Measurements from ENCODE around the gene ANP32E. TPM values are rescaled to one million over a fixed set of nuclear protein-coding genes. Genes with fewer than 3 reads are reported as not detected.
"Not testable (repeated sequence)": the region's sequence is repeated elsewhere in the genome, so short reads cannot be mapped to it uniquely, and the experiment has no call there.

ANP32E gene
- total RNA-seq, 4 donors from 2014 or later: 19.3 to 25.8 (median 24.5) TPM

DNA sequence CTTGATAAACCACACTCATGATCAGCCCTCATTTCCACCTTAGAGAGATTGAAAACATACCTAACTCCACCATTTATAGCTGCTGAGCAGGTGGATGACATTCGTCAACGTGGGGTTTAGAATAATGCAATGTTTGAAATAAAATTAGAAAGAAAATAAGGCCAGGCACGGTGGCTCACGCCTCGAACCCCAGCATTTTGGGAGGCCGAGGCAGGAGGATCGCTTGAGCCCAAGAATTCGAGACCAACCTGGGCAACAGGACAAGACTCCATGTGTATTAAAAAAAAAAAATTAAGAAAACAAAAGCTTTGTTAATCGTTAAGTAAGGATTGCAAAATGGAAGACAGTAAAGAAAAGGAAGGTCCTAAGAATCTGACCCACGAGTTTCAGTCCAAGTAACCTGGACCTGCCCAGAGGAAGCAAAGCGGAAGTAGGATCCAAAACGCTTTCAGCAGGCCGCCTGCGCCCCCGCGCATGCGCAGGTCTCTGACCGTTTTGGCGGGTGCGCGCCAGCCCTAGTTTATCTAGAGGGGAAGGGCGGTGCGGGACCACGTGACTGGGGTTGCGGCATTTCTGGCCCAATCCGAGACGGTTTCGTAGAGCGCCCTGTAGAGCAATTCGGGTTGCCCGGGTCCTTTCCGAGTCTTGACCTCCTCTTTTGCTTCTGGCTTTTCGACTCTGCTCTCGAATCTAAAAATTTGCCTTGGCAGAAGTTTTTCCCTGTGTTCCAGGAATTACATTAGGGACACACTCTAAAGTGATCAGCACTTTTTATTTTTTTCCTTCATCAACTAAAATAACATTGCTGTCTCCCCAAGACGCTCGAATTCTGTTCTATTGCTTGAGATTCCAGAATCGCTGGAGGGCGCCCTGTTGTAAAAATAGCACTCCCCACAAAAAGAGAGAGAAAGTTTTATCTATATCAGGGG is 22.5 kb downstream of the ANP32E start:
- peak; percentile 96 to 97 for DNase-seq
- peak overlapping the region in 1 of 3 donors; percentile 13 for H3K4me3 ChIP-seq (replicated peaks in 1 of 3)
- no peaks in the 10 kb centered on the region for H3K36me3 ChIP-seq
- 17 to 22% methylated on average over 31 to 38 of the region's 38 CpGs for WGBS, 2 donors
- intact Hi-C loops (cut with DNase I): no loop called here
- no peaks in the 10 kb centered on the region for H3K9me3 ChIP-seq
- peaks cover 5% of the 10 kb centered on the region in 2 donors for H3K4me1 ChIP-seq
- TF ChIP-seq, protein P1, sequence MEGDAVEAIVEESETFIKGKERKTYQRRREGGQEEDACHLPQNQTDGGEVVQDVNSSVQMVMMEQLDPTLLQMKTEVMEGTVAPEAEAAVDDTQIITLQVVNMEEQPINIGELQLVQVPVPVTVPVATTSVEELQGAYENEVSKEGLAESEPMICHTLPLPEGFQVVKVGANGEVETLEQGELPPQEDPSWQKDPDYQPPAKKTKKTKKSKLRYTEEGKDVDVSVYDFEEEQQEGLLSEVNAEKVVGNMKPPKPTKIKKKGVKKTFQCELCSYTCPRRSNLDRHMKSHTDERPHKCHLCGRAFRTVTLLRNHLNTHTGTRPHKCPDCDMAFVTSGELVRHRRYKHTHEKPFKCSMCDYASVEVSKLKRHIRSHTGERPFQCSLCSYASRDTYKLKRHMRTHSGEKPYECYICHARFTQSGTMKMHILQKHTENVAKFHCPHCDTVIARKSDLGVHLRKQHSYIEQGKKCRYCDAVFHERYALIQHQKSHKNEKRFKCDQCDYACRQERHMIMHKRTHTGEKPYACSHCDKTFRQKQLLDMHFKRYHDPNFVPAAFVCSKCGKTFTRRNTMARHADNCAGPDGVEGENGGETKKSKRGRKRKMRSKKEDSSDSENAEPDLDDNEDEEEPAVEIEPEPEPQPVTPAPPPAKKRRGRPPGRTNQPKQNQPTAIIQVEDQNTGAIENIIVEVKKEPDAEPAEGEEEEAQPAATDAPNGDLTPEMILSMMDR (IDR thresholded peaks at IDR 0.05): peak in 2 of 6 experiments; percentile 31 to 38
- peak in 1 of 2 donors; percentile 64 for TF ChIP-seq POLR2A (IDR thresholded peaks at IDR 0.05)
- no peaks in the 10 kb centered on the region for H3K27me3 ChIP-seq
- peak overlapping the region; percentile 44 to 69 (median 67) for H3K27ac ChIP-seq

DNA sequence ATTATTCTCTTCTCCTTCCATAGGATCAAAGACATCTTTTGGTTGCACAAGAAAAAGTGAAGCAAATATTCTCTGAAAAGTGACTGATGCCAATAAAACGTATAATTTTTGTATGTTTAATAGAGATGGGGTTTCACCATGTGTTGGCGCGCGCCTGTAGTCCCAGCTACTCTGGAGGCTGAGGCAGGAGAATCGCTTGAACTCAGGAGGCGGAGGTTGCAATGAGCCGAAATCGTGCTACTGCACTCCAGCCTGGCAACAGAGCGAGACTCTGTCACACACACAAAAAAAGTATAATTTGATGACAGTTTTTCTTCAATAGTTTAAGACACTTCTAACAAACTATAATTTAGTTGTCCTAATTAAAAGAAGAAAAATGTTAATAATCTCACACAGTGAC is 23.8 kb downstream of the ANP32E start:
- intact Hi-C loops (cut with DNase I): no loop called here
- no peak overlapping the region for H3K27ac ChIP-seq
- DNase-seq: no peak
- no peaks in the 10 kb centered on the region for H3K27me3 ChIP-seq
- H3K4me3 ChIP-seq (replicated peaks in 1 of 3): no peak overlapping the region
- TF ChIP-seq, protein P1 (IDR thresholded peaks at IDR 0.05): no peak
- TF ChIP-seq POLR2A (IDR thresholded peaks at IDR 0.05): no peak
- H3K36me3 ChIP-seq: no peaks in the 10 kb centered on the region
- 95 to 97% methylated on average over 9 of the region's 9 CpGs for WGBS, 2 donors
- peaks cover 5% of the 10 kb centered on the region in 2 donors for H3K4me1 ChIP-seq
- no peaks in the 10 kb centered on the region for H3K9me3 ChIP-seq

DNA sequence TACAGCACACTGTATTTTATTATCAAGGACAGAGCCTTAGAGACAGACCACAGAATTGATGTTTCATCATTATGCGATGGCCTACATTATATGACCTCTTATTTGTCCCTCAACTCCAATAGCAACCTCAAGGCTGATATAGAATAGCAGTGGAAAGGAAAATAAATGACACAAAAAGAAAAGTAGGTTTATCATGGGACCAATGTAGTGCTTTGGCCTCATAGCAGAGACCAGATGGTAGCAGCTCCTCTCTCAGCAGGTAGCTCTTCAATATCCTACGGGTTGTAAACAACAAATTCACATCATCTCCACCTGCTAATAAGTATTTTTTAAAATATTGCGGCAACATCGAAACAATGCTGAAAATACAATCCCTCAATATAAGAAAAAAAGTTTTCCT is 25.2 kb downstream of the ANP32E start:
- Histone ChIP-seq H3K27me3 (no peaks in the 10 kb centered on the region), H3K9me3 (no peaks in the 10 kb centered on the region), H3K36me3 (no peaks in the 10 kb centered on the region), H3K4me3 (replicated peaks in 1 of 3) (no peak overlapping the region), H3K4me1 (peaks cover 5% of the 10 kb centered on the region in 2 donors), H3K27ac (no peak overlapping the region)
- TF ChIP-seq POLR2A (IDR thresholded peaks at IDR 0.05): no peak
- TF ChIP-seq, protein P1 (IDR thresholded peaks at IDR 0.05): no peak
- no peak for DNase-seq
- WGBS, 2 donors: 92 to 93% methylated on average over 4 of the region's 4 CpGs
- intact Hi-C loops (cut with DNase I): no loop called here

DNA sequence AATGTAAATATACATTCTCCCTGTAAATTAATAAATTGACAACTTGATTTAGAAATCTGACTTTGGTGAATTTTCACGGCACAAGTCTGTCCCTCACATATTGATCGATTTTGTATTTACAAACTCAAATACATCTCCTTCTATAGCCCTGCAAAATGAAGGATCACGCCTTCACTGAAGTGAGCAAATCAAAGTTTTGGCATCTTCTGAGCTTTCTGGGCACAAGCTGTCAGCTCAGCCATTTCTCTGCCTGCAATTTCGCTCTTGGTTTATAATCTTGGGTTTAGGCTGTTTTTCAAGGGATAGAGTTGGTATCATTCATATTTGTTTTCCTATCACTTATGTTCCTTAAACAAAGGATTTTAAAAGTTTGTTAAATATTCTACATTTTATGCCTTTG is 25.8 kb downstream of the ANP32E start:
- Histone ChIP-seq H3K27me3 (no peaks in the 10 kb centered on the region), H3K4me3 (replicated peaks in 1 of 3) (no peak overlapping the region), H3K36me3 (no peaks in the 10 kb centered on the region), H3K27ac (no peak overlapping the region), H3K9me3 (no peaks in the 10 kb centered on the region), H3K4me1 (peaks cover 5% of the 10 kb centered on the region in 2 donors)
- 92 to 97% methylated on average over 4 of the region's 4 CpGs for WGBS, 2 donors
- no peak for DNase-seq
- TF ChIP-seq POLR2A (IDR thresholded peaks at IDR 0.05): no peak
- TF ChIP-seq, protein P1 (IDR thresholded peaks at IDR 0.05): no peak
- intact Hi-C loops (cut with DNase I): no loop called here

DNA sequence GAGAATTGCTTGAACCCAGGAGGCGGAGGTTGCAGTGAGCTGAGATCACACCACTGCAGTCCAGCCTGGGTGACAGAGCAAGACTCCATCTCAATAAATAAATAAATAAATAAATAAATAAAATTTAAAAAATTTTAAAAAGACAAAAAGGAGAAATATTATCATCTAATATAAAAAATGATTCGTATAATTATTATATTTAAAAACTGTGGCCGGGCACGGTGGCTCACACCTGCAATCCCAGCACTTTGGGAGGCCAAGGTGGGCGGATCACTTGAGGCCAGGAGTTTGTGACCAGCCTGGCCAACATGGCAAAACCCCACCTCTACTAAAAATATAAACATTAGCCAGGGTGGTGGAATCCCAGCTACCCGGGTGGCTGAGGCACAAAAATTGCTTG is 27.5 kb downstream of the ANP32E start:
- H3K36me3 ChIP-seq; intact Hi-C loops (cut with DNase I): not testable (repeated sequence)
- WGBS, 2 donors: 82 to 89% methylated on average over 6 of the region's 6 CpGs

More for the DNA sequence above, 27.5 kb downstream of the ANP32E start:
- H3K27me3 ChIP-seq; H3K27ac ChIP-seq; H3K4me1 ChIP-seq; DNase-seq; H3K4me3 ChIP-seq (replicated peaks in 1 of 3); H3K9me3 ChIP-seq: not testable (repeated sequence)
